ENCODE data around the gene SEMA4B. TPM values are rescaled to one million over a fixed set of nuclear protein-coding genes. Genes with fewer than 3 reads are reported as not detected.

Gene SEMA4B
- total and polyA plus RNA-seq, 2 experiments from 2014 or later: 3.6 to 4.5 TPM

DNA sequence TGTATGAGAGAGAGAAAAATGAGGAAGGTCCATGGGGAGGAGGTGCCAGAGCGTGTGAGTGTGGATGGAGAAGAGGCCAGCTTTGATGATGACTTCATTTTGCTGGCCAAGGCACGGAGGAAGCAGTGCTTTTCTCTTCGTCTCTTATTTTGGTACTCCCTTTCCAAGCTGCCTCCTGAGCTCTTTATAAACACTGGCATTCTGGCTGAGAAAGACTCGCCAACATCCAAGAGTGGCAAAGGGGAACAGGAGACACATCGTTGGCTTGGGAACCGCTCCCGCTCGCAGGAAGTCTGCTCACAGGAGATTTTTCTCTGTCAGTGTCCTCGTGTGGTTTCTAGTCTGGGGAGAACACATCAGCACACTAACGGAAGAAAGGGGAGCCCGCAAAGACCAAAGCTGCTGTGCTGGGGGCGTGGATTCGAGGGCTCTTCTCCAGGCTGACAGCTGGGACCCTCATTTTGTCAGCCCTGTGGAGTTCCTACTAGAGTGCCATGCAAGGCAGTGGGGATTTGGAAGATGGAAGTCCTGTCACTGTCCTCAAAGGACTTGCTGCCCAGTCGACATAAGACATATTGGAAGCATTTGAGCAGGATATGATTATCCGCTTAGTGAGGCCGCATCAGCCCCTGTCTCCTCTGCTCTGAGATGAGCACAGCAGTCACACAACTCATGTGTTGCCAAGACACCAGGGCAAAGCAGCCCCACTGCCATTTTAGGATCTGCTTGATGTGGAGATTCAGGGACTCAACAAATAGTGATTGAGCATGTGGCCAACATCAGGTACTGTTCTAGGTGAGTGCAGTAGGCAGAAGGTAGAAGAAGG is 8.0 kb upstream of the SEMA4B start:
- in situ Hi-C loops (cut with MboI): no loop called here
- H3K4me1 ChIP-seq (ENCODE audit: insufficient read depth): peaks cover 3% of the 10 kb centered on the region; the same call in 1 of the 2 replicates
- no peak overlapping the region for H3K27ac ChIP-seq
- H3K27me3 ChIP-seq (replicated peaks; ENCODE audit: insufficient read depth): no peaks in the 10 kb centered on the region
- no peak for DNase-seq
- no peak overlapping the region for H3K9ac ChIP-seq
- no peaks in the 10 kb centered on the region for H3K36me3 ChIP-seq (ENCODE audit: low read depth)
- H2AFZ ChIP-seq: no peak overlapping the region
- H3K4me3 ChIP-seq: no peak overlapping the region
- TF ChIP-seq EZH2 (IDR thresholded peaks at IDR 0.05; ENCODE audit: insufficient read depth, poor library complexity, severe bottlenecking) (no peak), EZH2phosphoT487 (IDR thresholded peaks at IDR 0.05; ENCODE audit: insufficient read depth, low read depth) (no peak)
- H3K79me2 ChIP-seq (ENCODE audit: insufficient read depth): no peaks in the 10 kb centered on the region
- H3K4me2 ChIP-seq (ENCODE audit: unreplicated experiment): no peak overlapping the region
- 0 out of 2 replicates have a peak, but pooled peaks cover 1% of the 10 kb centered on the region for H3F3A ChIP-seq (ENCODE audit: insufficient read depth)
- H3K9me2 ChIP-seq (ENCODE audit: insufficient read depth): no peaks in the 10 kb centered on the region
- H4K20me1 ChIP-seq (ENCODE audit: insufficient read depth): no peaks in the 10 kb centered on the region
- WGBS, 2 experiments (ENCODE audit: low coverage in 1 of 2, low lambda C conversion rate in 2 of 2, missing lambda C conversion rate in 2 of 2): 75% methylated on average over 16 of the region's 16 CpGs
- H3K9me3 ChIP-seq (ENCODE audit: low read depth): no peaks in the 10 kb centered on the region

DNA sequence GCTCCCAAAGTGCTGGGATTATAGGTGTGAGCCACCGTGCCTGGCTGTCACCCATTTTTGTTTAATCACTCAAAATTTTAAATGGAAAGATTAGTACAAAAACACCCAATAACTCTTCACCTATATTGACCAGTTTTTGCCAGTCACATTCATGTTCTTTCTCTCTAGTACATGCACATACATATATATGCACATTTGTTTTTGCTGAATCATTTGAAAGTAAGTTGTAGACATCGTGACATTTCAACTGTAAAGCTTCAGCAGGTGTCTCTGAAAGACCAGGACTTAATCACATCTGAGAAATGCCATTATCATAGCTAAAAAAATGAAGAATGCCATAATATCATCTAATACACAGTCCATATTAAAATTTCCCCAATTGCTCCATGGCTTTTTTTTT is 6.5 kb upstream of the SEMA4B start:
- no peaks in the 10 kb centered on the region for H4K20me1 ChIP-seq (ENCODE audit: insufficient read depth)
- no peaks in the 10 kb centered on the region for H3K9me2 ChIP-seq (ENCODE audit: insufficient read depth)
- no peaks in the 10 kb centered on the region for H3K9me3 ChIP-seq (ENCODE audit: low read depth)
- no peak for DNase-seq
- in situ Hi-C loops (cut with MboI): no loop called here
- peaks cover 6% of the 10 kb centered on the region; the same call in 1 of the 2 replicates for H3F3A ChIP-seq (ENCODE audit: insufficient read depth)
- H3K79me2 ChIP-seq (ENCODE audit: insufficient read depth): no peaks in the 10 kb centered on the region
- no peak overlapping the region for H3K4me2 ChIP-seq (ENCODE audit: unreplicated experiment)
- no peak overlapping the region for H2AFZ ChIP-seq
- no peaks in the 10 kb centered on the region for H3K36me3 ChIP-seq (ENCODE audit: low read depth)
- no peak overlapping the region for H3K4me3 ChIP-seq
- no peak overlapping the region for H3K9ac ChIP-seq
- H3K27me3 ChIP-seq (replicated peaks; ENCODE audit: insufficient read depth): no peaks in the 10 kb centered on the region
- no peak for TF ChIP-seq EZH2phosphoT487 (IDR thresholded peaks at IDR 0.05; ENCODE audit: insufficient read depth, low read depth)
- no peak for TF ChIP-seq EZH2 (IDR thresholded peaks at IDR 0.05; ENCODE audit: insufficient read depth, poor library complexity, severe bottlenecking)
- H3K4me1 ChIP-seq (ENCODE audit: insufficient read depth): peaks cover 7% of the 10 kb centered on the region; the same call in 1 of the 2 replicates
- H3K27ac ChIP-seq: no peak overlapping the region
- 92 to 96% methylated on average over 2 of the region's 2 CpGs for WGBS, 2 experiments (ENCODE audit: low coverage in 1 of 2, low lambda C conversion rate in 2 of 2, missing lambda C conversion rate in 2 of 2)

DNA sequence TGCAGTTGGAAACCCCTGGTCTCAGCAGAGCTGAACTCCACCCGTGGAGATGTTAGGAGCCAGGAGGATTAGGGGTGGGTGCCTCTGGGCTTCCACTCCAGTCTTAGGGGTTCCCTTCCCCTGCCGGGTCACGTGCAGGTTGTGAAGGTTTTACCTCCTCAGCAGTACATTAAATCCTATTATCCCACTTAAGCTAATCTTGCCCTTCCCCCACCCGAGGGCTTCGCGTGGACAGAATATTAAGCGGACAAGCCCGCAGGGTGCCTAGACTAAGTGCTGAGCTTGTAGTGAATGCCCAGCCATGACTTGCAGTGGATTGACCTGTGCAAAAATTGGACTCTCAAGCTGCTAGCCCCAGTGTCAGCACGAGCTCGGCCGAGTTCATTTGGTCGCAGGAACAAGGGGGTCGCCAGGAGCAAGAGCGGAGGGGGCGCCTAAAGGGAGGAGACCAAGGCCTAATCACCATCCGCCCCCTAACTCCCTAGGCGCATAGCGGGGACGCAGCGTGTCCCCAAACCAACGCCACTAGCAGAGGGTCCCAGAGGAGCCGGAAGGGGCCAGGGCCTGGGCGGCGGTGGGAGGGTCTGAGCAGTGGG is 498 bp upstream of the SEMA4B start:
- Histone ChIP-seq H3K4me1 (ENCODE audit: insufficient read depth) (peaks cover 7% of the 10 kb centered on the region; the same call in 1 of the 2 replicates), H3K79me2 (ENCODE audit: insufficient read depth) (no peaks in the 10 kb centered on the region), H3F3A (ENCODE audit: insufficient read depth) (peaks cover 13% of the 10 kb centered on the region; the same call in 1 of the 2 replicates), H3K9ac (peak overlapping the region; percentile 71), H3K36me3 (ENCODE audit: low read depth) (no peaks in the 10 kb centered on the region), H3K27ac (no peak overlapping the region), H2AFZ (peak overlapping the region; percentile 79), H3K4me3 (peak overlapping the region; percentile 80), H3K9me2 (ENCODE audit: insufficient read depth) (no peaks in the 10 kb centered on the region), H3K27me3 (replicated peaks; ENCODE audit: insufficient read depth) (no peaks in the 10 kb centered on the region), H3K4me2 (ENCODE audit: unreplicated experiment) (peak overlapping the region; percentile 81), H4K20me1 (ENCODE audit: insufficient read depth) (no peaks in the 10 kb centered on the region), H3K9me3 (ENCODE audit: low read depth) (no peaks in the 10 kb centered on the region)
- DNase-seq: no peak
- no peak for TF ChIP-seq EZH2phosphoT487 (IDR thresholded peaks at IDR 0.05; ENCODE audit: insufficient read depth, low read depth)
- no peak for TF ChIP-seq EZH2 (IDR thresholded peaks at IDR 0.05; ENCODE audit: insufficient read depth, poor library complexity, severe bottlenecking)
- in situ Hi-C loops (cut with MboI): no loop called here
- WGBS, 2 experiments (ENCODE audit: low coverage in 1 of 2, low lambda C conversion rate in 2 of 2, missing lambda C conversion rate in 2 of 2): 13% methylated on average over 22 to 24 of the region's 24 CpGs

DNA sequence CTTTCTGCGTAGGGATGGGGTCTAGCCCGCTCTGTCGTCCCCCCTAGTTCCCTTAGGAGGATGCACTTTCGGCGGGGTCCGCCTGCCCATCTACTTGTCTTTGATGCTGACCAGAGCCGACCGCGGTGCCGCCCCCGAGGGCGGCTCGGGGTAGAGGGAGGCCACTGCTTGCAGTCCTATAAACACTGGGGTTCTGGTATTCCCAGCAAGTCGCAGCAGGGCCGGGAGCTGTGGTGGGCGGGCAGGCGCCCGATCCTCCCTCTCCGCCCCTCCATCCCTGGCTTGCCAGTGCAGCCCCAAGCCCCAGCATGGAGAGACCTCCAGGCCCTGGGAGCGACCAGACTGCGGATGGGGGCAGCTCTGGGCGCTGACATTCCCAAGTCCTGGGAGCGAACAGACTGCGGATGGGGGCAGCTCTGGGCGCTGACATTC is 830 bp downstream of the SEMA4B start:
- in situ Hi-C loops (cut with MboI): no loop called here
- H3K4me3 ChIP-seq: peak overlapping the region; percentile 80
- no peaks in the 10 kb centered on the region for H3K36me3 ChIP-seq (ENCODE audit: low read depth)
- no peaks in the 10 kb centered on the region for H3K9me2 ChIP-seq (ENCODE audit: insufficient read depth)
- H3K79me2 ChIP-seq (ENCODE audit: insufficient read depth): no peaks in the 10 kb centered on the region
- peaks cover 13% of the 10 kb centered on the region; the same call in 1 of the 2 replicates for H3F3A ChIP-seq (ENCODE audit: insufficient read depth)
- no peaks in the 10 kb centered on the region for H3K9me3 ChIP-seq (ENCODE audit: low read depth)
- H3K4me1 ChIP-seq (ENCODE audit: insufficient read depth): peaks cover 7% of the 10 kb centered on the region; the same call in 1 of the 2 replicates
- WGBS, 2 experiments (ENCODE audit: low coverage in 1 of 2, low lambda C conversion rate in 2 of 2, missing lambda C conversion rate in 2 of 2): 13 to 14% methylated on average over 22 to 25 of the region's 25 CpGs
- H3K9ac ChIP-seq: peak overlapping the region; percentile 71
- TF ChIP-seq EZH2phosphoT487 (IDR thresholded peaks at IDR 0.05; ENCODE audit: insufficient read depth, low read depth) (no peak), EZH2 (IDR thresholded peaks at IDR 0.05; ENCODE audit: insufficient read depth, poor library complexity, severe bottlenecking) (no peak)
- no peaks in the 10 kb centered on the region for H3K27me3 ChIP-seq (replicated peaks; ENCODE audit: insufficient read depth)
- H3K27ac ChIP-seq: no peak overlapping the region
- peak overlapping the region; percentile 81 for H3K4me2 ChIP-seq (ENCODE audit: unreplicated experiment)
- peak; percentile 27 for DNase-seq
- peak overlapping the region; percentile 79 for H2AFZ ChIP-seq
- no peaks in the 10 kb centered on the region for H4K20me1 ChIP-seq (ENCODE audit: insufficient read depth)

All from GM23248 (cell line).